Glutamatergic neuron (in vitro differentiated cells): ENCODE measurements around the gene MAMDC4. TPM values are rescaled to one million over a fixed set of nuclear protein-coding genes. Genes with fewer than 3 reads are reported as not detected.
A peak's percentile ranks its signal among the peaks of the same experiment; 100 is the strongest.
"Not testable (repeated sequence)": the region's sequence is repeated elsewhere in the genome, so short reads cannot be mapped to it uniquely, and the experiment has no call there.

Experiments
- DNase-seq: peaks from one replicate; pipeline ENCODE4 v3.0.0; 2022
- H3K27ac Mint-ChIP-seq: one replicate; pipeline ENCODE4 v1.8.0; 2020; ENCODE audit warnings: mild to moderate bottlenecking, mixed read lengths, inconsistent platforms; ENCODE audit not compliant: unreplicated experiment
- H3K27me3 Mint-ChIP-seq: one replicate; pipeline ENCODE4 v1.8.0; 2020; ENCODE audit warnings: mild to moderate bottlenecking, moderate library complexity, mixed read lengths, inconsistent platforms; ENCODE audit not compliant: unreplicated experiment
- H3K36me3 Mint-ChIP-seq: one replicate; pipeline ENCODE4 v1.8.0; 2020; ENCODE audit warnings: mild to moderate bottlenecking, mixed read lengths, inconsistent platforms; ENCODE audit not compliant: unreplicated experiment
- H3K4me1 Mint-ChIP-seq: one replicate; pipeline ENCODE4 v1.8.0; 2020; ENCODE audit warnings: mild to moderate bottlenecking, low read depth, mixed read lengths, inconsistent platforms; ENCODE audit not compliant: unreplicated experiment
- H3K4me3 Mint-ChIP-seq: one replicate; pipeline ENCODE4 v1.8.0; 2020; ENCODE audit warnings: mild to moderate bottlenecking, mixed read lengths, inconsistent platforms; ENCODE audit not compliant: unreplicated experiment
- H3K9me3 Mint-ChIP-seq: one replicate; pipeline ENCODE4 v1.8.0; 2020; ENCODE audit warnings: mild to moderate bottlenecking, moderate library complexity, mixed read lengths, inconsistent platforms; ENCODE audit not compliant: unreplicated experiment
- total RNA-seq: library from RNA; stranded (reverse); fragmentation: NEBNext Ultra II Directional; extraction: Animal tissue kit (Norgen Biotek cat#: 25700); gene quantifications from one replicate; pipeline ENCODE4 v1.2.1, GENCODE V29; 2021; ENCODE audit not compliant: unreplicated experiment
- TF ChIP-seq, protein P1 (sequence below): fragments of 200-600 bp; sonication (generic); IDR thresholded peaks from one replicate; pipeline ENCODE4 v1.5.0; 2021; ENCODE audit not compliant: partially characterized antibody, unreplicated experiment

Gene MAMDC4
- total RNA-seq, 1 donor from 2014 or later: 17.6 TPM

DNA sequence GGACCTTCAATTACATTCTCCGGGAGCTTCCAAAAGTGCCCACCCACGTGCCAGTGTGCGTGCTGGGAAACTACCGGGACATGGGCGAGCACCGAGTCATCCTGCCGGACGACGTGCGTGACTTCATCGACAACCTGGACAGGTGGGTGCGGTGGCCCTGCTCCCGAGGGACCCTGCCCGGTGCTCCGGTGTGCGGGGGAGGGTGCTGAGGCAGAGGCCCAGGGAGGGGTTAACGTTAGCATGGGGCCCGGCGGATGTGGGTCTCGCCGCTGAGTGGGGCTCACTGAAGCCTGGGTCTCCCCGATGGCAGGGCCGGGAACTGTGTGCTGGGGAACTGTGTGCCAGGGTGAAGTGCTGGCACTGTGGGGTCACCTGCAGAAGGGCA lies 20.4 kb upstream of the MAMDC4 start:
- TF ChIP-seq, protein P1, sequence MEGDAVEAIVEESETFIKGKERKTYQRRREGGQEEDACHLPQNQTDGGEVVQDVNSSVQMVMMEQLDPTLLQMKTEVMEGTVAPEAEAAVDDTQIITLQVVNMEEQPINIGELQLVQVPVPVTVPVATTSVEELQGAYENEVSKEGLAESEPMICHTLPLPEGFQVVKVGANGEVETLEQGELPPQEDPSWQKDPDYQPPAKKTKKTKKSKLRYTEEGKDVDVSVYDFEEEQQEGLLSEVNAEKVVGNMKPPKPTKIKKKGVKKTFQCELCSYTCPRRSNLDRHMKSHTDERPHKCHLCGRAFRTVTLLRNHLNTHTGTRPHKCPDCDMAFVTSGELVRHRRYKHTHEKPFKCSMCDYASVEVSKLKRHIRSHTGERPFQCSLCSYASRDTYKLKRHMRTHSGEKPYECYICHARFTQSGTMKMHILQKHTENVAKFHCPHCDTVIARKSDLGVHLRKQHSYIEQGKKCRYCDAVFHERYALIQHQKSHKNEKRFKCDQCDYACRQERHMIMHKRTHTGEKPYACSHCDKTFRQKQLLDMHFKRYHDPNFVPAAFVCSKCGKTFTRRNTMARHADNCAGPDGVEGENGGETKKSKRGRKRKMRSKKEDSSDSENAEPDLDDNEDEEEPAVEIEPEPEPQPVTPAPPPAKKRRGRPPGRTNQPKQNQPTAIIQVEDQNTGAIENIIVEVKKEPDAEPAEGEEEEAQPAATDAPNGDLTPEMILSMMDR: no peak
- Mint-ChIP-seq H3K4me3 (no peak overlapping the region), H3K36me3 (no peaks in the 10 kb centered on the region), H3K4me1 (peaks cover 5% of the 10 kb centered on the region), H3K9me3 (peaks cover 12% of the 10 kb centered on the region), H3K27ac (no peak overlapping the region), H3K27me3 (peaks cover 18% of the 10 kb centered on the region)
- DNase-seq: peak; percentile 14

GRCh38 chr9:136832581-136832980 lies 19.6 kb upstream of the MAMDC4 start:
- TF ChIP-seq, protein P1: no peak
- no peak for DNase-seq
- Mint-ChIP-seq H3K27ac (no peak overlapping the region), H3K9me3 (peaks cover 13% of the 10 kb centered on the region), H3K36me3 (no peaks in the 10 kb centered on the region), H3K27me3 (peaks cover 18% of the 10 kb centered on the region), H3K4me1 (peaks cover 5% of the 10 kb centered on the region), H3K4me3 (no peak overlapping the region)

DNA sequence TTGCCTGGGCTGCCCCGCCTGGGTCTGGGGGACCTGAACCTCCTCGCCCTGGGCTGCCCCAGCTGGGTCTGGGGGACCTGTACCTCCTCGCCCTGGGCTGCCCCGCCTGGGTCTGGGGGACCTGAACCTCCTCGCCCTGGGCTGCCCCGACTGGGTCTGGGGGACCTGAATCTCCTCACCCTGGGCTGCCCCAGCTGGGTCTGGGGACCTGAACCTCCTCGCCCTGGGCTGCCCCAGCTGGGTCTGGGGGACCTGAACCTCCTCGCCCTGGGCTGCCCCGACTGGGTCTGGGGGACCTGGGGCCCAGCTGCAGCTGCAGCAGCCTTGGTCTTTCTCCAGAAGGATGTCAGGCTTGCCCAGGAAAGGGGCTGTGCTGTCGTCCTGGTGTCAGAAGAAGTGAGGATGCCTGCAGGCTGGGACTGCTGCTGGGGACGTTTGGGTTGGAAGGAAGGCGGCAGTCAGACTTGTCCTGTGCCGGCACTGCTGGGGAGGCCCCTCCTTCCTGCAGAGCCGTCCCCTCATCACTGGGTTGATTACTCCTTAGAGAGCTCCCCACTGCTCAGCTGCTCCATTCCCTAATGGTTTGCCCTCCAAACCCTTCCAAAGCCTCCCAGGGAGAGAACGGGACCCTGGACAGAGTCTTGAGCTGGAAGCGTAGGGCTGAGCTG lies 18.6 kb upstream of the MAMDC4 start:
- H3K27ac Mint-ChIP-seq: peak overlapping the region; percentile 81
- H3K9me3 Mint-ChIP-seq: peaks cover 13% of the 10 kb centered on the region
- peak overlapping the region; percentile 66 for H3K4me3 Mint-ChIP-seq
- not testable (repeated sequence) for H3K36me3 Mint-ChIP-seq, H3K4me1 Mint-ChIP-seq
- DNase-seq: peak; percentile 9
- H3K27me3 Mint-ChIP-seq: peaks cover 18% of the 10 kb centered on the region

GRCh38 chr9:136835162-136835931 lies 16.8 kb upstream of the MAMDC4 start:
- Mint-ChIP-seq H3K36me3 (no peaks in the 10 kb centered on the region), H3K27ac (peak overlapping the region; percentile 80), H3K9me3 (peaks cover 11% of the 10 kb centered on the region), H3K27me3 (peaks cover 18% of the 10 kb centered on the region), H3K4me3 (no peak overlapping the region), H3K4me1 (peaks cover 10% of the 10 kb centered on the region)
- DNase-seq: no peak
- TF ChIP-seq, protein P1: no peak

DNA sequence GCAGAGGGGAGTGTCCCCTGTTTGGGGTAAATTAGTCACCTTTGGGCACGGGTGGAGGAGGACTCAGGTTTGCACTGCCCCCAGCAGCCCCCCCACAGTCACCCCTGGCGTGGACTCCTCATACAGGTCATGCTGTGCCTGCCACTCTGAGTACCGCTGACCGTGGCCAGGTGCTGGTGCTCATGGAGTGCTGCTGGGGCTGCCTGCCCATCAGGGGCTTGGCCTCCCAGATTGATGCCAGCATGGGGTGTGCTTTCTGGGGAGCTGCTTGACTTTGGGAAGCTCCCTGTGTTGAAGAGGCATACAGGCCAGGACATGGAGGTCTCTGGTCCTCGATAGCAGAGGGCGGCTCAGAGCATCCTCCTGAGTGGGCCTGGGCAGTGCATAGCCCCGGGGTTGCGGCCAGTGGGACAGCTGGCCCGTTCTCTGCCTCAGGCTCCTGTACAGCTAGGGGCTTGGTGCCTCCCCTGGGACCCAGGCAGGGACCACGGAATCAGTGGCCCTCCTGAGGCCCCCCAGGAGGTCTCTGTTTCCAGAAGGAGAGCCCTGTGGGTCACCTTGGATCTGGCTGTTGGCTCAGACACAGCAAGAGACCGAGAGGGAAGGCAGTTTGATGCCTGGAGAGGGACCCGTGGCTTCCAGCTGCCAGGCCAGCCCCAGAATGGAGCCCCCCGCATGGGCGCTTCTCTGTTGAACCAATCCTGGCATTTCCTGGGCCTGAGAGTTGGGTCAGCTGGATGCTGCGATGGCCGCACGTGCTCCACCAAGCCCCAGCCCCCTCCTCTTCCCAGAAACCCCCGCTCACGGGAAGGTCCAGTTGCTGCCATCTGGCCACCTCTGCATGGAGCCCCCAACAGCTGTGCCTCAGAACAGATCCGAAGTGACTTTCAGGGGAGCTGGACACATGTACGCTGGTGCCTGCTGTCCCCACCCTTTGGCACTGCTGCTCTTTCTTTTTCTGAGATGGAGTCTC lies 15.9 kb upstream of the MAMDC4 start:
- Mint-ChIP-seq H3K4me3 (no peak overlapping the region), H3K36me3 (no peaks in the 10 kb centered on the region), H3K27ac (peak overlapping the region; percentile 48), H3K4me1 (peaks cover 13% of the 10 kb centered on the region), H3K27me3 (peaks cover 18% of the 10 kb centered on the region), H3K9me3 (peaks cover 11% of the 10 kb centered on the region)
- no peak for DNase-seq
- TF ChIP-seq, protein P1: no peak
